ENCODE measurements around the gene VPS51. TPM values are rescaled to one million over a fixed set of nuclear protein-coding genes. Genes with fewer than 3 reads are reported as not detected.

Gene VPS51
- total RNA-seq, 6 experiments from 2014 or later: 41.5 to 170 (median 50.2) TPM

GRCh38 chr11:65130631-65131416 lies 34.8 kb downstream of the VPS51 start:
- intact Hi-C loops (cut with DNase I): loop anchor here in 1 of 2 donors (10.0 kb wide), 1 partner anchor 124 kb away; no protein-coding TSS in a partner anchor
- ATAC-seq (no peak), DNase-seq (peak in 2 of 3 donors; percentile 18 to 45)
- 94% methylated on average over 8 of the region's 19 CpGs for WGBS (ENCODE audit: insufficient coverage, low coverage, low lambda C conversion rate, missing lambda C conversion rate)
- no peaks in the 10 kb centered on the region for H3K27me3 ChIP-seq
- no peak overlapping the region for H3K4me3 ChIP-seq
- peaks cover 0 to 22% (median 9%) of the 10 kb centered on the region in 4 donors for H3K4me1 ChIP-seq
- no peak overlapping the region for H3K27ac ChIP-seq
- H3K9me3 ChIP-seq: no peaks in the 10 kb centered on the region
- TF ChIP-seq, protein P1, sequence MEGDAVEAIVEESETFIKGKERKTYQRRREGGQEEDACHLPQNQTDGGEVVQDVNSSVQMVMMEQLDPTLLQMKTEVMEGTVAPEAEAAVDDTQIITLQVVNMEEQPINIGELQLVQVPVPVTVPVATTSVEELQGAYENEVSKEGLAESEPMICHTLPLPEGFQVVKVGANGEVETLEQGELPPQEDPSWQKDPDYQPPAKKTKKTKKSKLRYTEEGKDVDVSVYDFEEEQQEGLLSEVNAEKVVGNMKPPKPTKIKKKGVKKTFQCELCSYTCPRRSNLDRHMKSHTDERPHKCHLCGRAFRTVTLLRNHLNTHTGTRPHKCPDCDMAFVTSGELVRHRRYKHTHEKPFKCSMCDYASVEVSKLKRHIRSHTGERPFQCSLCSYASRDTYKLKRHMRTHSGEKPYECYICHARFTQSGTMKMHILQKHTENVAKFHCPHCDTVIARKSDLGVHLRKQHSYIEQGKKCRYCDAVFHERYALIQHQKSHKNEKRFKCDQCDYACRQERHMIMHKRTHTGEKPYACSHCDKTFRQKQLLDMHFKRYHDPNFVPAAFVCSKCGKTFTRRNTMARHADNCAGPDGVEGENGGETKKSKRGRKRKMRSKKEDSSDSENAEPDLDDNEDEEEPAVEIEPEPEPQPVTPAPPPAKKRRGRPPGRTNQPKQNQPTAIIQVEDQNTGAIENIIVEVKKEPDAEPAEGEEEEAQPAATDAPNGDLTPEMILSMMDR (IDR thresholded peaks at IDR 0.05): no peak
- no peak for TF ChIP-seq POLR2A (IDR thresholded peaks at IDR 0.05)
- peaks cover 11 to 72% (median 34%) of the 10 kb centered on the region in 4 donors for H3K36me3 ChIP-seq

DNA sequence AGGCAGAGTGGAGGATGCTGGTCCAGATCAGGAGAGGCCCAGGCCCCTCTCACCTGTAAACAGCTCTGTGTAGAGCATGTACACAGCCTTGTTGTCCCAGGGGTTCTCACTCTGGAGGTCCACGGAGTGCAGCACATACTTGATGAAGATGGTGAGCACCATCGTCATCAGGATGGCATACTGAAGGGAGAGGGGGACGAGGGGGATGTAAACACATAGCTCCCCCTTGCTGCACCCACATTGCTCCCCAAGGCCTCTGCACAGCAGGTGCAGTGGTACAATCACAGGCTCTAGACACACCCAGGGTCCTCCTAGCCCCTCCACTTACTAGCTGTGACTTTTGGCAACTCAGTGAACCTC lies 35.4 kb downstream of the VPS51 start:
- Histone ChIP-seq H3K4me1 (peaks cover 0 to 25% (median 11%) of the 10 kb centered on the region in 4 donors), H3K27me3 (no peaks in the 10 kb centered on the region), H3K36me3 (peaks cover 11 to 66% (median 34%) of the 10 kb centered on the region in 4 donors), H3K4me3 (no peak overlapping the region), H3K27ac (no peak overlapping the region), H3K9me3 (no peaks in the 10 kb centered on the region)
- DNase-seq: no peak
- WGBS (ENCODE audit: insufficient coverage, low coverage, low lambda C conversion rate, missing lambda C conversion rate): no CpG with 5 or more reads among the region's 3 CpGs
- TF ChIP-seq, protein P1 (IDR thresholded peaks at IDR 0.05): no peak
- no peak for TF ChIP-seq POLR2A (IDR thresholded peaks at IDR 0.05)
- intact Hi-C loops (cut with DNase I): loop anchor here in 1 of 2 donors (10.0 kb wide), 1 partner anchor 123 kb away; no protein-coding TSS in a partner anchor
- ATAC-seq: no peak

GRCh38 chr11:65131895-65132237 lies 35.9 kb downstream of the VPS51 start:
- Histone ChIP-seq H3K4me1 (peaks cover 0 to 25% (median 11%) of the 10 kb centered on the region in 4 donors), H3K4me3 (no peak overlapping the region), H3K27ac (no peak overlapping the region), H3K9me3 (no peaks in the 10 kb centered on the region), H3K27me3 (no peaks in the 10 kb centered on the region), H3K36me3 (peaks cover 11 to 61% (median 34%) of the 10 kb centered on the region in 4 donors)
- ATAC-seq (no peak), DNase-seq (no peak)
- intact Hi-C loops (cut with DNase I): loop anchor here in 1 of 2 donors (10.0 kb wide), 1 partner anchor 123 kb away; no protein-coding TSS in a partner anchor
- 51% methylated on average over 5 of the region's 6 CpGs for WGBS (ENCODE audit: insufficient coverage, low coverage, low lambda C conversion rate, missing lambda C conversion rate)
- TF ChIP-seq POLR2A (IDR thresholded peaks at IDR 0.05): no peak
- TF ChIP-seq, protein P1 (IDR thresholded peaks at IDR 0.05): no peak

- peak overlapping the region in 1 of 3 donors; percentile 99 for H3K4me3 ChIP-seq
- peaks cover 0 to 25% (median 11%) of the 10 kb centered on the region in 4 donors for H3K4me1 ChIP-seq
- no peak for TF ChIP-seq POLR2A (IDR thresholded peaks at IDR 0.05)
- TF ChIP-seq, protein P1 (IDR thresholded peaks at IDR 0.05): no peak
- no peaks in the 10 kb centered on the region for H3K27me3 ChIP-seq
- H3K27ac ChIP-seq: peak overlapping the region in 1 of 3 donors; percentile 96
- DNase-seq (peak in 1 of 3 donors; percentile 39), ATAC-seq (no peak)
- H3K36me3 ChIP-seq: peaks cover 11 to 56% (median 33%) of the 10 kb centered on the region in 4 donors
- WGBS (ENCODE audit: insufficient coverage, low coverage, low lambda C conversion rate, missing lambda C conversion rate): 43% methylated on average over 2 of the region's 10 CpGs
- intact Hi-C loops (cut with DNase I): loop anchor here in 1 of 2 donors (10.0 kb wide), 1 partner anchor 122 kb away; no protein-coding TSS in a partner anchor
- no peaks in the 10 kb centered on the region for H3K9me3 ChIP-seq
Observed at GRCh38 chr11:65132238-65132987, 36.4 kb downstream of the VPS51 start.
